Measurements from ENCODE around the gene C14orf180. TPM values are rescaled to one million over a fixed set of nuclear protein-coding genes. Genes with fewer than 3 reads are reported as not detected.

Gene C14orf180
- total and polyA plus RNA-seq, 12 donors = 13.8 to 139 (median 75.1) TPM

GRCh38 chr14:104574536-104574935, 5.0 kb upstream of the C14orf180 start:
- TF ChIP-seq CTCF (IDR thresholded peaks at IDR 0.05) = no peak
- WGBS, 2 donors = 63 to 74% methylated on average over 14 of the region's 14 CpGs
- ATAC-seq (no peak), DNase-seq (no peak)
- Histone ChIP-seq H3K4me1 (peaks cover 2 to 45% (median 23%) of the 10 kb centered on the region in 9 donors), H3K36me3 (no peaks in the 10 kb centered on the region), H3K9me3 (no peaks in the 10 kb centered on the region), H3K27ac (no peak overlapping the region), H3K27me3 (peaks cover 0 to 42% (median 29%) of the 10 kb centered on the region in 7 donors), H3K4me3 (no peak overlapping the region)
- intact Hi-C loops (cut with DNase I) = loop anchor here in 2 of 10 donors (5.0 to 10.0 kb wide), 2 partner anchors 482 to 500 kb away; no protein-coding TSS in a partner anchor

GRCh38 chr14:104574978-104575583, 4.5 kb upstream of the C14orf180 start:
- H3K27ac ChIP-seq = no peak overlapping the region
- ATAC-seq (no peak), DNase-seq (no peak)
- no peaks in the 10 kb centered on the region for H3K9me3 ChIP-seq
- H3K4me3 ChIP-seq = no peak overlapping the region
- TF ChIP-seq CTCF (IDR thresholded peaks at IDR 0.05) = no peak
- H3K36me3 ChIP-seq = no peaks in the 10 kb centered on the region
- H3K4me1 ChIP-seq = peaks cover 2 to 50% (median 23%) of the 10 kb centered on the region in 9 donors
- peaks cover 0 to 42% (median 24%) of the 10 kb centered on the region in 7 donors for H3K27me3 ChIP-seq
- 82 to 83% methylated on average over 31 of the region's 31 CpGs for WGBS, 2 donors
- intact Hi-C loops (cut with DNase I) = loop anchor here in 2 of 10 donors (5.0 to 10.0 kb wide), 2 partner anchors 483 to 500 kb away; no protein-coding TSS in a partner anchor

GRCh38 chr14:104576232-104576969, 3.2 kb upstream of the C14orf180 start:
- H3K4me1 ChIP-seq = peaks cover 2 to 63% (median 23%) of the 10 kb centered on the region in 9 donors
- H3K27ac ChIP-seq = no peak overlapping the region
- peak in 3 of 9 donors; percentile 15 to 28 (median 25) for TF ChIP-seq CTCF (IDR thresholded peaks at IDR 0.05)
- H3K9me3 ChIP-seq = no peaks in the 10 kb centered on the region
- peaks cover 0 to 31% (median 16%) of the 10 kb centered on the region in 7 donors for H3K27me3 ChIP-seq
- WGBS, 2 donors = 56 to 57% methylated on average over 16 of the region's 16 CpGs
- DNase-seq (no peak), ATAC-seq (no peak)
- no peaks in the 10 kb centered on the region for H3K36me3 ChIP-seq
- H3K4me3 ChIP-seq = no peak overlapping the region
- intact Hi-C loops (cut with DNase I) = loop anchor here in 1 of 10 donors (10.0 kb wide), 1 partner anchor 502 kb away; no protein-coding TSS in a partner anchor

- peaks cover 2 to 66% (median 23%) of the 10 kb centered on the region in 9 donors for H3K4me1 ChIP-seq
- H3K27ac ChIP-seq = no peak overlapping the region
- H3K9me3 ChIP-seq = no peaks in the 10 kb centered on the region
- intact Hi-C loops (cut with DNase I) = loop anchor here in 1 of 10 donors (10.0 kb wide), 1 partner anchor 502 kb away; no protein-coding TSS in a partner anchor
- H3K4me3 ChIP-seq = no peak overlapping the region
- ATAC-seq (no peak), DNase-seq (no peak)
- no peaks in the 10 kb centered on the region for H3K36me3 ChIP-seq
- 58% methylated on average over 9 of the region's 9 CpGs for WGBS, 2 donors
- TF ChIP-seq CTCF (IDR thresholded peaks at IDR 0.05) = no peak
- peaks cover 0 to 31% (median 16%) of the 10 kb centered on the region in 7 donors for H3K27me3 ChIP-seq
Observed at GRCh38 chr14:104576970-104577332, 2.6 kb upstream of the C14orf180 start.

All from heart right ventricle (tissue), 16 donors.